GM21526 (cell line): ENCODE measurements around the gene KCNJ11.

Experiments
- ATAC-seq: cut with Tn5 transposase; IDR thresholded peaks from one replicate; pipeline ENCODE4 v1.9.1; 2021; ENCODE audit warnings: moderate library complexity; ENCODE audit not compliant: unreplicated experiment, low FRiP score

The KCNJ11 gene

DNA sequence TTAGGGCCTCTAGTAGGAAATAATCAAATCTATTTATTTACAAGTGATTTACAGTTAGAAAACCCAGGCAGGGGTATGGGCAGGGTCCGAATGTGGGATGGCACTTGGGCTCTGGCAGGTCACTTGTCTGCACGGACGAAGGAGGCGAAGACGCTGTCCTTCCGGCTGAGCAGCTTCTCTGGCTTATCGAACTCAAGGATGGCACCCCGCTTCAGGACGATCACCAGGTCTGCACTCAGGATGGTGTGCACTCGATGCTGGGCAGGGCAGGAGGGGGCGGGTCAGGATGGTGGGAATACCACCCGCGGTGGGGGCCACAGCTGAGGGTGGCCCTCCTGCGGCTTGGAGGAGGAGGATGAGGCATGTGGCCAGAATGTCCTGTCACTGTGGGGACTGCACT, 4.4 kb upstream of the KCNJ11 start:
- no peak for ATAC-seq

DNA sequence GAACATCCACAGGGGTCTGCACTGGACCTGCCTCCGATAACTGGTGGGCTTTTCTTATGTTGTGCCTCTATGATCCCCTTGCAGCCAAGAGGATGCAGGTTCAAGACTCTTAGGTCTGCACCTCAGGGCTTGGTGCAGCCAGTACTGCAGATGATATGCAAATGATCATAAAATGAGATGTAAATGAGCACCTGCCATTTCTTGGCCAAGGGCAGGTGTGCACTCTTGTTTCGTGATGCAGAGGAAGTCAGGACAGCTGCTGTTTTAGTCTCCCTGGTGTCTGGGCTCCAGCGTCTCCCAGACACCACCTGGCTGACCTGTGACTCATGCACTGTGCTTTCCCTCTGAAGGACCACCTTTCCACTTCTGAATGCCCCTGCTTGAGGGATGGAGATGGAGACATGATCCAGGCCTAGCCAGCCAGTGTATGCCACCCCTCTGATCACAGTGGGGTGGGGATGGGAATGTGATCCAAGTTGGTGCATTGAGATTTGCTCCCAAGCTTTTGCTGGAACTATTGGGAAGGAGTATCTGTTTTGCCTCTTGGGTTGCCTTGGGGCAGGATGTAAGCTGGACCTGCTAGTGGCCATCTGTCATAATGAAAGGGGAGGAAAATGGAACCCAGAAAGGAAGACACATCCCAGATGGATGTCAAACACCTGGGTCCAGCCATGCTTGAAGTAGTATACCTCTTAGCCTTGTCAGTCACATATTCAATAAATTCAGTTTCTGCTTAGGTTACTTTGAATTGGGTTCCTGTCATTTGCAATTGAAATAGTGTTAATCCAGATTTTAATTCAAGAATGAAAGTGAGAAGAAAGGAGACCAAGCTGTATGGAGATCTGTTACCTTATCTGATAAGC, 3.3 kb upstream of the KCNJ11 start:
- ATAC-seq: no peak

DNA sequence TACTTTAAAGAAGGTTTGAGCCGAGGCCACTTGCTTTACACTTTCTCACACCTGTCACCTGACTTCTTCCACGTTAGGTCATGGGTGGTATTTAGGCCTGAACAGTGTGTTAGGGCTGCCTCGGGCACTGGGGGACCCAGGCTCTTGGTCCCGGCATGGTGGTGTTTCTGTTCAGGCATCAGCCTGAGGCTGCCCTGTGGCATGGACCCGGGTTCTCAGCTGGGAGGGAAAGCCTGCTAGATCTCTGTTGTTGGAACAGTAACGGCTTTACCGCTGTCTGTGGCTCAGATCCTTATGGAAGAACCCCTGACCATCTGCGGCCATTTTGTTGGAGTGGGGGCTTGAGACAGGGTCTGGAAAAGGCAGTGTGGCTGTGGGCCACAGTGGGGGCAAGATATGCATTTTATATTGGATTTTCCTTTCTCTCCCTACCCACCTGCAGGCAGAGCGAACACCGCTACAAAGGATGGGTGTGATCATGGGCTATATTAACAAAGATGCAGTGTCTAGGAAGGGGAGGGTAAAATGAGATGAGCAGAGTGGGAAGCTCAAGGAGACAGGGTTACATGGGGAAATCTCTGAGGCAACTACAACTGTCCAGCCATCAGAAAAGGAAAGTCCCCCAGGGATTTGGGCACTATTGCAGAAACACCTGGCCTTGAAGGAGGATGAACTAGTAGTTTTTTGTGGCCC, 1.6 kb upstream of the KCNJ11 start:
- ATAC-seq: no peak

DNA sequence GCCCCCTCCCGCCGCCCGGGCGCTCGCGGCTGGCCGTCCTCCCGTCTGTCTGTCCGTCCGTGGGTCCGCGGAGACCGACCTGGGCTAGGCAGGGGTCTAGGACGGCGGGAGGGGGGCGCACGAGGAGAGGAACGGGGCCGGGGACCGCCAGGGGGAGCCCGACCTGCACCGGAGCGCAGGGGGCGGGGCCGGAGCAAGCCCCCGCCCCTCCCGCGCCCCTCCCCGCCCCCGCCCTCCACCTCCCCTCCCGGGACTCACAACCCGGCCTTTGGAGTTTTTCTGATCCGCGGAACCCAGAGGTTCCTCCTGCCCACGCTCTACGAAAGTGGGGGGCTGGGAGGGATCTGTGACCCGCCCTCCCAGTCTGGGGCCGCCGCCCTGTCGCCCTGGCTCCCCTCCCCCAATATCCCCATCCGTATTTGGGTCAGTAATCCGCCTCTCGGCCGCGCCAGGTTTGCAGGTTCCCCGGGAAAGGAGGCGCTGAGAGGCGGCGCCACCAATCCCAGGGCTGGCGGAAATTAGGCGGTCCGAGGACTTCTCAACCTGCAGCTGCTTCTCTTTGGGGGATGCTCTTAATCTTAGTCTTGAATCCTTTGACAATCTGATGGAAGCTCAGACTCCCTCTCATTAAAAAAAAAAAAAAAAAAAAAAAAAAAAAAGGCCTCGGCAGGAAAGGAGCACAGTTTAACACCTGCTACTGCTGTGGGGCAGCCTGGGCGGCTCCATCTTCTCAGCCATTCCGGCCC, 925 bp upstream of the KCNJ11 start:
- ATAC-seq: peak; percentile 57

DNA sequence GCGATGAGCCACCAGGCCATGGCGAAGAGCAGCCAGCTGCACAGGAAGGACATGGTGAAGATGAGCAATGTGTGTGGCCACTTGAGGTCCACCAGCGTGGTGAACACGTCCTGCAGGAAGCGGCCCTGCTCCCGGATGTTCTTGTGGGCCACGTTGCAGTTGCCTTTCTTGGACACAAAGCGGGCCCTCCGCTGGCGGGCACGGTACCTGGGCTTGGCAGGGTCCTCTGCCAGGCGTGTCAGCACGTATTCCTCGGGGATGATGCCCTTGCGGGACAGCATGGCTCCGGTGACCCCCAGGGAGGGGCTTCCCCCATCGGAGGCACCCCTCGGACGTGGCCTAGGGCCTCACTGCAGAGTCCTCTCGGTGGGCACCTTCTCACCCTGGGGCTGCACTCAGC, 648 bp downstream of the KCNJ11 start:
- no peak for ATAC-seq

DNA sequence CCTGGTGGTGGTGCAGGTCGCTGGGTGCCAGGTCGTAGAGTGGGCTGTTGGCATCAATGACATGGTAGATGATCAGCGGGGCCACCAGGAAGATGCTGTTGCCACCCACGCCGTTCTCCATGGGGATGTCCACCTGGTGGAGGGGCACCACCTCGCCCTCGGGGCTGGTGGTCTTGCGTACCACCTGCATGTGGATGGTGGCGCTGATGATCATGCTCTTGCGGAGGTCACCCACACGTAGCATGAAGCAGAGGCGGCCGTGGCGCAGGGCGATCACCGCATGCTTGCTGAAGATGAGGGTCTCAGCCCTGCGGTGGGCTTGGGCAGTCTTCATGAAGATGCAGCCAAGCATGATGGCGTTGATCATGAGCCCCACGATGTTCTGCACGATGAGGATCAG, 1.2 kb downstream of the KCNJ11 start:
- ATAC-seq: no peak

DNA sequence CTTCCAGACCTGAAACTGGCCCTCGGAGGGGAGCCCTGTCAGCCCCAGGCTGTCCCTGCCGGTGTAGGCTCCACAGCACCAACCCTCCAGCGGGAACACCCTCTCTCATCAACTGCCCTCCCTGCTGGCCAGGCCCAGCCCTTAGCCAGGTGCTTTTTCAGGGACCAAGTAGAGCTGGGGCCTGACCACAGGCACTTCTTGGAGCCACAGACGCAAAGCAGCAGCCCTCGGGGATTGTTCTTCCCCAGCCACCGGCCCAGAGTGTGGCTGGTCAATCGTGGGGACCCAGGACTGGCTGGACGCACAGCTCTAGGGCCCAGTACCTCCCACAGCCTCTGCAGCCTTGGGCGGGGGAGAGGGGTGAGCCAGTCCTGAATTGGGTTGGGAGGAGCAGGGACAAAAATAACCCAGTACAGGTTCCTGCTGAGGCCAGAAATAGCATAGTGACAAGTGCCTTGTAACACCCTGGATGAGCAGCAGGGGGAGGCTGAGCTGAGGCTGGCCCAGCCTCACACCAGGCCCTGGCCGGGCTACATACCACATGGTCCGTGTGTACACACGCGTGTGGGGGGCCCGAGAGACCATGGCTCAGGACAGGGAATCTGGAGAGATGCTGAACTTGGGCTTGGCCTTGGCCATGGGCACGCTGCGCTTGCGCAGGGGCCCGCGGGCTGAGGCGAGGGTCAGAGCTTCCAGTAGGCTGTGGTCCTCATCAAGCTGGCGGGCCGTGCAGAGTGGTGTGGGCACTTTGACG, 2.0 kb downstream of the KCNJ11 start:
- ATAC-seq: peak; percentile 49

DNA sequence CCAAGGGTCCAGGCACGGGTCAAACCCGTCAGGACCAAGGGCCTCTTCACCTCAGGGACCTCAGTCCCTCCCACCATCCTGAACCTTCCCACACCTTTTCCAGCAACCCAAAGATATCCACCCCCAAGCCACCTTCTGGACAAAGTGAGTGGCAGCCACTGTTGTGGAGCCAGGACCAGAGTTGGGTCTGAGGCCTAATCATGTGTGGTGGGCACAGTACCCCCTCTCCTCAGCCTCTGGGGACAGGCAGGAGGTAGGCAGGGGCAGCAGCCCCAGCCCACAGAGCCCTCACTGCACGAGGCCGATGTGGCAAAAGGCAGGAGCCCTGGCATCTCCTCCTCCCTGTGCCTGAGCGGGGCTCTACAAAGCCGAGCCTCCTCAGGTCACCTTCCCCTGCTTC, 2.5 kb downstream of the KCNJ11 start:
- no peak for ATAC-seq

DNA sequence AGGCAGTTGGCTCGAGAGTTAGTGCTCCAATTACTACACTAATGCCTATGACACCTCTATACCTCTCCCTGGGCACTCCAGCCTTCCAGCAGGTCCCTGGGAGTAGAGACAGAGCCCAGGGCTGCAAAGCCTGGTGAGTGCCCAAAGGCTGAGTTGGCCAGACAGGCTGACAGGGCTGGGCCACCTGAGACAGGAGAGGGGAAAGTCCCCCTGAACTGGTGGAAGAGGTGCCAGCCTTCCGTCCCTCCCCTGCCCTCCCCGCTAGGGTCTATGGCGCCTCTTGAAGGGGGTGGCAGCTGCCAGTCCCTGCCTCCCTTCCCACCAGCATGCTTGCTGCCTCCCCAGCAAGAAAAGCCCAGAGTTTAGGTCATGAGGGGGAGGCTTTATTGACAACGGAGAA, 3.0 kb downstream of the KCNJ11 start:
- ATAC-seq: no peak

DNA sequence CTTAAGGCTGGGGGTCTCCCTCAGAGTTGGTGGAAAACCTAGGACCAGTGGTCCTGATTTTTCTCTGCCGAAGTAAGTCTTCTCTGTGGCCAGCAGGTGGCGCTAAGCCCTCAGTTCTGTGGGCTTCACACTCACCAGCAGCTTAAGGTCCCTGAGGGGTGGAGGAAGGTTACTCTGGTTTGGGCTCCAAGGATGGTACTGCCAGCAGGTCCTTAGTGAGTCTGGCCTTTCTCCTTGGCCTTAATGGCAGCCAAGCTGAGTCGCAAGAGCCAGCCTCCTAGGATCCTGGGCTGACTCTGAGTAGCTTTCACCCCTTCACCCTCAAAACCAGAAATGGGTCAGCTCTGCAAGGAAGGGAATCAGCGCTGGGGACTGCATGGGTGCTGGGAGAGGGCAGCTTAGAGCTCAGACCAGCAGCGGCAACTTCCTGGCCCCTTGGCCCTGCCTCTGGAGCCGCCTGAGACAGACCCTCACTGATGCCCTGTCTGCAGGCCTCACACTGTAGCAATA, 4.4 kb downstream of the KCNJ11 start:
- peak; percentile 60 for ATAC-seq

DNA sequence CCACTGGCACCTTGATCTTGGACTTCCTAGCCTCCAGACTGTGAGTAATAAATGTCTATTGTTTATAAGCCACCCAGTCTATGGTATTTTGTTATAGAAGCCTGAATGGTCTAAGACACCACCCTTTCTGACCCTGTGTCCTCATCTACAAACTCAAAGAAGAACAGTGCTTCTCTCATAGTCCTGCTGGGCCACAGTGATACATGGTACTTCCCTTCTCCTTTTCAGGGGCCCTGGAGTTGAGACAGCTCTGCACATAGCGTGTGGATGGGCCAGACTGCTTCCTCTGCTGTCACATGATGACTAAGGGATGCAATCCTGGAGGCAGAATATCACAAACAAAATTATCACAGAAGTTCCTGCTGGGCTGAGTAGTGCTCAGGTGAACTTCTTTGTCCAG, 5.0 kb downstream of the KCNJ11 start:
- no peak for ATAC-seq

DNA sequence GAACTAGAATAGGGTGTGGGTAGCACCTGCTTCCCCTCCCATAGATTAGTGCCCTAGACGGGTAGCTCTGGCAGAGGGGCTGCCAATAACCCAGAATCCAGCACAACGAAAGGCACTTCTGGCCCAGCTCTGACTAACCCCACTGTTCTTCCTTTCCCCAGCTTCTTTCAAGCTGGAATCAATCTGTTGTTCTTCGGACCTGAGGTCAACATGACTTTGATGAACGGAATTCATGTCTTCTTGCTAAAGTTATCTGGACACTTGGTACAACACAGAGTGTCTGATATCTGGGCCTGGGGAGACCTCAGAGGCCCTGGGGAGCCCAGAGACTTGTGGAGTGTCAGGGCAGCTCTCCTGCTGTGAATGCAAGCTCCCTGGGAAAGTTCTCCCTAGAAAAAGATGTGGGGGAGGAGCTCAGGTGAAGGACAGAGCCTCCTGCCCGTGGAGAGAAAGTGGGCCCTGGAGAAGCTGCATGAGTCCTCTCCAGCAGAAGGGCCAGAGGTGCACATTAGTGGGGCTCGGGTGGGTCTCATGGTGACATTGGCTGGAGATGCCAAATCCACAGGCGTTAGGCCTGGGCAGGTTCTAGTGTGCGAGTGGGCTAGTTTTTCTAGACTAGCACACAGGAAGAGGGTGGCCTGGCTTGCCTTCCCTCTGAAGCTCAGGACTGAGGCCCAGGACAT, 6.3 kb downstream of the KCNJ11 start:
- ATAC-seq: no peak

DNA sequence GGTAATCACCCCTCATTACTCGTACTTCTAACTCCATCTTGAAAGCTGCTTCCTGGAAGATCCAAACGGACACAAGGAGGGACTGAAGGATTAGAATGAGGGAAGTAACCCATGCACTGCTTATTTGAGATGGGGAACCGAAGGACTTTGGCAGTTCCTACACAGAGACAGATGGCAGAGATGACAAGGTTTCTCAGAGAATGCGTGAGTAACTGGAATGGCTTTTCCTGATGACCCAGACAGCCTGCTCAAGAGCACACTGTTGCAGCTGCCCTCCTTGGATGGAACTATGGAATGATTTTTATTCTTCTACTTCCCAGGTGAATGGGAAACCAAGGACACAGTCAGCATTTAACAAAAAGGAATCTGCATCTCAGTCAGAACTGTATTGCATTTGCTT, 7.3 kb downstream of the KCNJ11 start:
- no peak for ATAC-seq

DNA sequence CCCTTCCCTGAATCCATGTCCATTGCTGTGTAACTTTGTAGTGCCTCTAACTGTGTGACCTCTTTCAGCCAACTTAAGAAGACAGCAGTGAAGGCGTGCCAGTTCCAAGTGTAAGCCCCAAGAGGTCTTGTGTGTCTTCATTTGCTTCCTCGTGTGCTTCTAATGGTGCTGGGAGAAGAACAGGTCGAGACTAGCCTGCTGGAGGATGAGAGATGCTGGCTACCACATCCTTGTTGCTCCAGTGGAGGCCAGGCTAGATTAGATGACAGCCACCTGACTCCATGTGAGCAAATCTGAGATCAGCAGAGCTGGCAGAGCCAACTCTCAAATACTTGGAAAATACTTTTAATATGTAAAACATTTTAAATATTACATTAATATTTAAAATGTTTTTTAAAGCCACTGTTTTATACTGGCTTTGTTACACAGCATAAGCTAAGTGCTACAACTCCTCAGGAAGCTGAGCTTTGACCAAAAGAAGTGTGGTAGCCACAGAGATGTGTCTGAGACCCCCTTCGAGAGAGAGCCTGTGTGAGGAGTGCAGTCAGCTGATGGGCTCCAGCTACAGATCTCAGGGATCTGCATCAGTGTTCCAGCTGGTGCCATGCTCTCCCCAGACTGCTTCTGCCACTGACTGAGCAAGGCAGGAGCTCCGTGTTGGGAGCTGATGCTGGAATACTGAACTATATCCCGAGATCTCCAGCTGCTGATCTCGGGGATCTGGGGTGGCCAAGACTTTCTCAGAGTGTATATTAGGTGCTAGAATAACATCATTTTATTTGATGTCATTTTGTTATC, 8.9 kb downstream of the KCNJ11 start:
- no peak for ATAC-seq

DNA sequence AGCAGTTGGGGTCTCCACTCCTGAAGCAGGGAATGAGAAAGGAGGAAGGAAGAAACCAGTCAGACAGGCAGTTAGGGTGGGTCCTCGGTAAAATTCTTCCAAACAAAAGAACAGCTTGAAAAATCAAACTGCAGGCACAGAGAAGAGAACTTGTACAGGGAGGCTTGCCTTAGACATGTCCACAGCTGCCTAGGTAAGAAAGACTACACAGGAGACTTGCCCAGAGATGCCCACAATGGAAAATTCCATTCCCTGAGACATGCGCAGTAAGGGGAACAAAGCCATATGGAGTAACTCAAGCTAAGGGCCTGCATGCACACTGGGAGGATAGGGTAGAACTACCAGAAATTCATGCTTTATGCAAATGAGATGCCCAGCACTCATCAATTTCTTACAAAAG, 9.8 kb downstream of the KCNJ11 start:
- ATAC-seq: no peak

DNA sequence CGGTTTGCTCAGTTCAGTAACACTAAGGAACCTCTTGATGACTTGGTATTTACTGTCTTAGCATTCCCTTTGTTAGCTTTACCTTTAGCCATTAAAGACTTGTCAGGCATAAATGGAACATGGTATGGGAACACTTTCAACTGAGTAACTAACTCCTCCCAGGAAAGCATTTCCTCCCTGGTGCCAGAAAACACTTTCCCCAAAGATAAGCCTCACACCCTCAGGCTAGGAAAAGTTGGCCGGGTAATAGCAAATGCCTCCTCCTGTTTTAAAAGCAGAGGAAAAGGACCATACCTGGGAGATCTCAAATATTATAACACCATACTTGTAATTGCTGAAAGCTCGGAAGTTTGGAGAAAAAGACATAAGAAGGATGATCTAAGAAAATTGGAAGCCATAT, 12.0 kb downstream of the KCNJ11 start:
- no peak for ATAC-seq

DNA sequence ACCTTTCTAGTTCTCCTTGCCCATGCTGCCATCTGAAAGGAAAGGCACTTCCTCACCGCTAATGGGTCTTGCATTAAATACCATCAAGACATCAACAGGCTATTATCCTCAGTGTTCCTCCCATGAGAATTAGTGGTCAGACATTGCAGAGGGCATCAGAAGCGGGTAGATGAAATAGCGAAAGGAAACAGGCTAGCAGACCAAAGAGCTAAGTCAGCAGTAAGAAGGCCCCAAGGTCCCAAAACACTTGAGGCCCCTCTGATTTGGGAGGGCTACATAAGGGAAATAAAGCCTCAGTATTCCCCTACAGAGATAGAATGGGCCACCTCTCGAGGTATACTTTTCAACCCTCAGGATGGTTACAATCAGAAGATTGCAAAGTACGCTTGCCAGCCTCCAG, 12.9 kb downstream of the KCNJ11 start:
- ATAC-seq: no peak

DNA sequence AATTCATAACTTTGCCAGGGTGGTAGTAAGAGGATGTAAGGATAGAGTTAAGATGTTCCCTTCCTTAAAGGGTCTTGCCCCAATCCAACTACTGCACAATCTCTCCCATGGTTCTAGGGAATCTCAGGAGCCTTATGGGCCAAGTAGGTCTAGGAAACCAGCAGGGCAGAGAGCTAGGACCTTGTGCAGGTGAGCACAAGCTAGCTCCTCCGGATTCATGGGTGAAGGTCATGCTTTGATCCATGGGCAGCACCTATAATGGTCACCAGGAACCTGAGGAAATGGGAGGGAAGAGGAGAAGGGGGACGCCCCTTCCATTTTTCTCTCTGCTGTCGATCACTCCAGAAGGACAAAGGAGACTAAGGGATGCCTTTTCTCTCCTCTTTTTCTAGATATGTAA, 16.8 kb downstream of the KCNJ11 start:
- ATAC-seq: no peak

DNA sequence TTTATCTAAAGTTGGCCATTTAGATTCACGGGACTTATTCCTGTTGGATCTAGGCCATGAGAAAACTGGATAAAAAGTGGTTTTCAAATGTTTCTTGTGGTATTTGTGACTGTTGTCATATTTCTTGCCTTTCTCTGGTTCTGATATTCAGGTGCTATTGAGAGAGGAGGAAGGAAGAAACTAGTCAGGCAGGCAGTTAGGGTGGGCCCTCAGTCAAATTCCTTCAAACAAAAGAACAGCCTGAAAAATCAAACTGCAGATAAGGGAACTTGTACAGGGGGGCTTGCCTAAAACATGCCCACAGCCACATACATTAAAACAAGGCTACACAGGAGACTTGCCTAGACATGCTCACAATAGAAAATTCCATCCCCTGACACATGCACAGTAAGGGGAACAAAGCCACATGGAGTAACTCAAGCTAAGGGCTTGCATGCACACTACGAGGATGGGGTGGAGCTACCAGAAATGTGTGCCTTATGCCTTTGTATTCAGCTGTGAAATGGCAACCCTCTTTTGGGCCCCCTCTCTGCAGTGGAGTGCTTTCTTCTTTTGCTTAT, 18.7 kb downstream of the KCNJ11 start:
- no peak for ATAC-seq
